Mesothelial cell of epicardium (in vitro differentiated cells): ENCODE data around the gene TSHZ1. TPM values are rescaled to one million over a fixed set of nuclear protein-coding genes. Genes with fewer than 3 reads are reported as not detected.

ENCODE experiments used
- DNase-seq, 2 experiments: peaks; one replicate each; pipeline ENCODE4 v3.0.0; 2021; ENCODE audit warnings: low spot score in 2 of 2; ENCODE audit not compliant: unreplicated experiment in 2 of 2
- H3K27ac Mint-ChIP-seq: 2 replicates; pipeline ENCODE4 v1.8.0; 2021; ENCODE audit warnings: mixed read lengths
- H3K27me3 Mint-ChIP-seq: 2 replicates; pipeline ENCODE4 v1.8.0; 2021; ENCODE audit warnings: low read depth, mixed read lengths
- H3K36me3 Mint-ChIP-seq: 2 replicates; pipeline ENCODE4 v1.8.0; 2021; ENCODE audit warnings: mixed read lengths
- H3K4me1 Mint-ChIP-seq: 2 replicates; pipeline ENCODE4 v1.8.0; 2021; ENCODE audit warnings: mixed read lengths
- H3K4me3 Mint-ChIP-seq: 2 replicates; pipeline ENCODE4 v1.8.0; 2021; ENCODE audit warnings: mild to moderate bottlenecking, moderate library complexity, mixed read lengths
- H3K9me3 Mint-ChIP-seq: 2 replicates; pipeline ENCODE4 v1.8.0; 2021; ENCODE audit warnings: mixed read lengths
- CTCF ChIP-seq: fragments of 200-600 bp; sonication (generic); IDR thresholded peaks from one replicate; pipeline ENCODE4 v1.5.0; 2021; ENCODE audit warnings: antibody characterized with exemption; ENCODE audit not compliant: unreplicated experiment
- total RNA-seq: library from RNA; stranded (reverse); gene quantifications from 3 replicates; pipeline ENCODE4 v1.2.1, GENCODE V29; 2021

TSHZ1 gene
- total RNA-seq, 1 donor from 2014 or later, result 48.6 TPM

DNA sequence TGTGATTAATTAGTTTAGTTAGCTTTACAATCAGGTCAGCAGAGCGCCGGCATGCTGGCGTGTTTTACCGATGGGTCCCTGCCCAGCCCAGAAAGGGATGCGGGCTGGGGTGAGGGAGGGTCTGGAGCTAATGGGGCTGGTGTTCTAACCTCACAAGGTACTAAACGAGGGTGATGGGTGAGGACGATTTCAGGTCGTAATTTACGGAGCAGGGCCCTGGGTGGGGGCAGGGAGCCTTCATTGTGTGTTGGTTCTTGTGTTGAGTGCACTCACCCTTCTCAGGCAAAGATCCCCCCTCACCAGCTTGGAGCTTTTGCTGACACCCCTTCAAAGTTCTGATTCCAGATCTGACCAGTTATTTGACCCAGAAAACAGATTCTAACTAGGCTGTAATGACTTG, 41.2 kb upstream of the TSHZ1 start:
- DNase-seq, result no peak
- no peak for TF ChIP-seq CTCF
- no peak overlapping the region for H3K27ac Mint-ChIP-seq
- no peaks in the 10 kb centered on the region for H3K36me3 Mint-ChIP-seq
- peaks cover 5% of the 10 kb centered on the region for H3K27me3 Mint-ChIP-seq
- no peaks in the 10 kb centered on the region for H3K9me3 Mint-ChIP-seq
- peaks cover 4% of the 10 kb centered on the region for H3K4me1 Mint-ChIP-seq
- H3K4me3 Mint-ChIP-seq, result no peak overlapping the region

DNA sequence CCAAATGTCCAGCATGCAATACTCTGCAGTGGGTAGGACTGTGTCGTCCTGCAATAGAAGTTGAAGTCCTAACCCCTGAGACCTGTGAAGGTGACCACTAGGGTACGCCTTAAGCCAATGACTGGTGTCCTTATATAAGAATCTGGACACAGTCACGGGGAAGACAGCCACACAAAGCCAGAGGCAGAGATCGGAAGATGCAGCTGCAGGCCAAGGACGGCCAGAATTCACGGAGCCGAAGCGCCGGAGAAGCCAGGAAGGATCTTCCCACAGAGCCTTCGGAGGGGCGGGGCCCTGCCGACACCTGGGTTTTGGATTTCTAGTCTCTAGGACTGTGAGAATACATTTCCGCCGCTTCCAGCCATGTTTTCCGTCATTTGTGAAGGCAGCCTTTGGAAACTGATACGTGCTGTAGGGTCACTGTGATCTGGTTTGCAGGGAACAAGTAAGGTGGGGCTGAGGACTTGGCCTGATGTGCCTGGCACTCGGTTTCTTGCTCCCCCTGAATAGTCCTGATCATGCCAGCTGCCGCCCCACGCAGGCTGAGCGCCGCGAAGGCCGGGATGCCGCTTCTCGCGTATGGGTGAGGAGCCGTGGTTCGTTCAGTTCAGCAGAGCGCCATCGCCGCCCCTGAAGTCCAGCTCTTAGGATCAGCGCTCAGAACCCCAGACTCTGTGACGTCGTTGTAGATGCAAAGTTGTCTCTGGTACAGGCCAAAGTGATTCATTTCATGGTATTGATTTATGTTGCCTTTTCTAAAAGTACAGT, 40.4 kb upstream of the TSHZ1 start:
- Mint-ChIP-seq H3K4me3 (no peak overlapping the region), H3K4me1 (peaks cover 4% of the 10 kb centered on the region), H3K9me3 (no peaks in the 10 kb centered on the region), H3K27ac (no peak overlapping the region), H3K36me3 (no peaks in the 10 kb centered on the region), H3K27me3 (peaks cover 5% of the 10 kb centered on the region)
- no peak for TF ChIP-seq CTCF
- DNase-seq, result no peak

DNA sequence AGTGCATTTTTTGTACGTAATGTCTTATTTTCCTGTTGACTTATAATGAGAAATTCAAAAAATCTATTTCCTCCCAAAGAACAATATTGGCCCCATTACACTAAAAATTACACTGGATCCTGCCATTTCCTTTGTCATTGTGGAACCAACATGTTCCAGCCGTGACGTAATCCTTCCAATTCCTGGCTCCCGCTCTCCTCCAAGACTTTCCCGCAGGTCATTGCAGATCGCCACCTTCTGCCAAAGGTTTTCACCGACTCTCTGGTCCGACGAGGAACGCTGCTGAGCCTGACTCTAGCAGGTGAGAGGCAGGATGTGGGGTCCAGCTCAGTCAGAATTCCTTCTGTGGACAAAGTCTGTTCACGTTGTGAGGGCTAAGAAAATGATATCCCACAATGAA, 39.7 kb upstream of the TSHZ1 start:
- Mint-ChIP-seq H3K27me3 (peaks cover 5% of the 10 kb centered on the region), H3K9me3 (no peaks in the 10 kb centered on the region), H3K36me3 (no peaks in the 10 kb centered on the region), H3K27ac (no peak overlapping the region), H3K4me1 (peaks cover 4% of the 10 kb centered on the region), H3K4me3 (no peak overlapping the region)
- no peak for TF ChIP-seq CTCF
- DNase-seq, result no peak

DNA sequence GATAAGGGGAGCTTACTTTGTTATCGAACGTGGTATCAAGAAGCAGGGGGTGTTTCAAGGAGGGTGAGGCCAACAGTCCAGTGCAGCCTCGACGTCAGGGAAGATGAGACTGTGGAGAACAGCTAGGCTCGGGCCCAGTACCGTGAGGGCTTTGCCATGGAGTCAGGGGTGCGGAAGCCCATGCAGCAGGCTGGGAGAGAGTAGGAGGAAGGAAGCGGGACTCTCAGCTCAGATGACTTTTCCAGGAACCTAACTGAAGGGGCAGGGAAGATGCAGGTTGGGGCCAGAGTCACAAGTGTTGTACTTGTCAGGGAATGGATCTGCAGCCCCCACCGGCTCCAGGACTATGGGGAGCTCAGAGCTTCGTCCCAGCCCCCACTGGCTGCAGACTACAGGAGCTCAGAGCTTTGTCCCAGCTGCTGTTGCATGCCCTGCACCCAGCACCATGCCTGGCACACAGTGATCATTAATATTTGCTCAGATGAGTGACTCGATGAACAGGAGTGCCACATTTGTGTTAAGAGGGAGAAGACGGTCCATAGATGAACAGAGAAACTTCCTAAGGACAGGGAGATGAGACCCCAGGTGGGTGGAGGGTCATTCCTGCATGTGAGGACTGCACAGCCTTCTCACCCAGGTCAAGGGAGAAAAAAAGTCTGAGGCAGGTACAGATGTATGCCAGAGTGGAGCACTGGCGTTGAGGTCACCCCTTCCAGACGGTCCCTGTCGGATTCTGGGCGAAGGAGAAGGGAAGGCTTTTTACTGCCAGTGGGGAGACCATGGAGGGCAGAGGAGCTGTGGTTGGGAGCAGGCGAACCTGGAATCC, 38.1 kb upstream of the TSHZ1 start:
- no peak overlapping the region for H3K27ac Mint-ChIP-seq
- H3K36me3 Mint-ChIP-seq, result no peaks in the 10 kb centered on the region
- H3K4me1 Mint-ChIP-seq, result peaks cover 4% of the 10 kb centered on the region
- TF ChIP-seq CTCF, result no peak
- no peak overlapping the region for H3K4me3 Mint-ChIP-seq
- no peaks in the 10 kb centered on the region for H3K9me3 Mint-ChIP-seq
- no peak for DNase-seq
- H3K27me3 Mint-ChIP-seq, result peaks cover 3% of the 10 kb centered on the region

GRCh38 chr18:75173125-75173432, 37.5 kb upstream of the TSHZ1 start:
- Mint-ChIP-seq H3K36me3 (no peaks in the 10 kb centered on the region), H3K4me1 (peaks cover 4% of the 10 kb centered on the region), H3K4me3 (no peak overlapping the region), H3K27ac (no peak overlapping the region), H3K27me3 (peaks cover 3% of the 10 kb centered on the region), H3K9me3 (no peaks in the 10 kb centered on the region)
- no peak for TF ChIP-seq CTCF
- DNase-seq, result no peak
